B cell (primary cell): ENCODE data around the gene SUMO2. TPM values are rescaled to one million over a fixed set of nuclear protein-coding genes. Genes with fewer than 3 reads are reported as not detected.

Experiments
- ATAC-seq: fragments of 200-7000 bp; cut with Tn5 transposase; one replicate; pipeline ENCODE4 v1.10.0; 2021; ENCODE audit warnings: low read depth, mild to moderate bottlenecking, moderate number of reproducible peaks, moderate library complexity
- CTCF ChIA-PET: fragments of 350-600 bp; sonication (Branson Sonifier 250); formaldehyde crosslinking; loops from one replicate; lab custom pipeline; 2021; ENCODE audit warnings: antibody characterized with exemption, inconsistent platforms; lab: Charles Lee
- POLR2A ChIA-PET: fragments of 350-600 bp; sonication (Branson Sonifier 250); formaldehyde crosslinking; loops from one replicate; lab custom pipeline; 2021; ENCODE audit warnings: antibody characterized with exemption; lab: Charles Lee
- DNase-seq: peaks from one replicate; pipeline ENCODE4 v3.0.0; 2013
- H2AFZ ChIP-seq: 2 replicates; pipeline ENCODE4 v1.6.1; 2012; ENCODE audit warnings: mild to moderate bottlenecking, low read depth, low read length; ENCODE audit not compliant: insufficient read depth, poor library complexity, severe bottlenecking
- H3K27ac ChIP-seq, 2 donors: 1 replicate in 1 of 2; 2 replicates in 1 of 2; pipeline ENCODE4 v1.5.1; 2012 to 2013; ENCODE audit warnings: low read length in 2 of 2, mild to moderate bottlenecking in 2 of 2, moderate library complexity in 1 of 2
- H3K27me3 ChIP-seq, 4 experiments: fragments of 200-600 bp in 1 of 4; sonication (generic) in 1 of 4; replicated peaks in 1 of 4; 1 replicate in 2 of 4; 2 replicates in 2 of 4; pipeline versions ENCODE4 v1.6.1 to v1.7.0; 2013 to 2016; ENCODE audit warnings: low read length in 3 of 4, mild to moderate bottlenecking in 2 of 4, mixed read lengths in 1 of 4, moderate library complexity in 1 of 4; ENCODE audit not compliant: insufficient read depth in 4 of 4, control insufficient read depth in 3 of 4; ENCODE audit errors: control extremely low read depth in 1 of 4
- H3K36me3 ChIP-seq, 2 experiments: replicated peaks in 1 of 2; 1 replicate in 1 of 2; 2 replicates in 1 of 2; pipeline versions ENCODE4 v1.6.1 to v1.7.1; 2013; ENCODE audit warnings: low read length in 1 of 2; ENCODE audit not compliant: insufficient read depth in 2 of 2, control insufficient read depth in 1 of 2; ENCODE audit errors: control extremely low read depth in 1 of 2, extremely low read depth in 1 of 2
- H3K4me1 ChIP-seq, 2 donors: fragments of 200-600 bp in 1 of 2; sonication (generic) in 1 of 2; 1 replicate in 1 of 2; 2 replicates in 1 of 2; pipeline versions ENCODE4 v1.5.1 to v1.6.1; 2013 to 2017; ENCODE audit warnings: low read length in 2 of 2; ENCODE audit not compliant: control insufficient read depth in 2 of 2, insufficient read depth in 2 of 2
- H3K4me2 ChIP-seq: replicated peaks from 2 replicates; pipeline ENCODE3; 2012; ENCODE audit warnings: mild to moderate bottlenecking, low read depth, low read length; ENCODE audit not compliant: poor library complexity, severe bottlenecking
- H3K4me3 ChIP-seq, 5 experiments: fragments of 200-600 bp in 1 of 5; sonication (generic) in 1 of 5; 1 replicate in 3 of 5; 2 replicates in 2 of 5; pipeline versions ENCODE4 v1.5.1 to v1.7.0; 2011 to 2016; ENCODE audit warnings: low read length in 4 of 5, mild to moderate bottlenecking in 4 of 5, low read depth in 2 of 5, control low read depth in 1 of 5, moderate library complexity in 1 of 5; ENCODE audit not compliant: insufficient read depth in 1 of 5; ENCODE audit errors: control extremely low read depth in 1 of 5, extremely low read depth in 1 of 5
- H3K79me2 ChIP-seq: fragments of 200-600 bp; sonication (generic); one replicate; pipeline ENCODE4 v1.6.0; 2016; ENCODE audit warnings: low read length; ENCODE audit not compliant: control insufficient read depth, insufficient read depth
- H3K9ac ChIP-seq: fragments of 200-600 bp; sonication (generic); 2 replicates; pipeline ENCODE4 v1.6.1; 2017; ENCODE audit warnings: mild to moderate bottlenecking, low read length, moderate library complexity
- H3K9me3 ChIP-seq, 3 donors: one replicate each; pipeline versions ENCODE4 v1.6.1 to v1.7.1; 2013; ENCODE audit warnings: low read length in 2 of 3; ENCODE audit not compliant: control insufficient read depth in 2 of 3, insufficient read depth in 1 of 3; ENCODE audit errors: control extremely low read depth in 1 of 3
- H4K20me1 ChIP-seq: 2 replicates; pipeline ENCODE4 v1.6.0; 2012; ENCODE audit warnings: mild to moderate bottlenecking, low read length; ENCODE audit not compliant: insufficient read depth, control insufficient read depth, poor library complexity, severe bottlenecking
- H3K27ac Mint-ChIP-seq: one replicate; pipeline ENCODE4 v1.8.0; 2021; ENCODE audit warnings: mixed read lengths
- H3K27me3 Mint-ChIP-seq: one replicate; pipeline ENCODE4 v1.8.0; 2021; ENCODE audit warnings: mixed read lengths
- H3K4me1 Mint-ChIP-seq: one replicate; pipeline ENCODE4 v1.8.0; 2021; ENCODE audit warnings: mixed read lengths
- H3K4me3 Mint-ChIP-seq: one replicate; pipeline ENCODE4 v1.8.0; 2021; ENCODE audit warnings: mixed read lengths
- H3K9me3 Mint-ChIP-seq: one replicate; pipeline ENCODE4 v1.8.0; 2022; ENCODE audit warnings: mixed read lengths; ENCODE audit not compliant: insufficient read depth
- CTCF ChIP-seq: fragments of 200-600 bp; IDR thresholded peaks from one replicate; pipeline ENCODE4 v1.8.0; 2022; ENCODE audit warnings: antibody characterized with exemption, mild to moderate bottlenecking
- EZH2 ChIP-seq: IDR thresholded peaks from 2 replicates; pipeline ENCODE4 v1.6.1; 2012; ENCODE audit warnings: borderline replicate concordance, low read depth, mild to moderate bottlenecking, moderate library complexity, low read length; ENCODE audit not compliant: insufficient read depth, poor library complexity, severe bottlenecking
- WGBS: methylation state at CpG from one replicate; pipeline ENCODE4 v1.1.5; 2013; ENCODE audit warnings: missing lambda C conversion rate; ENCODE audit not compliant: insufficient coverage; 5-methylcytosine and 5-hydroxymethylcytosine counted together
- intact Hi-C: fragments of 100-400 bp; cut with micrococcal nuclease; formaldehyde crosslinking; loops from one replicate; pipeline ENCODE4 v1.10.0; 2022
- polyA plus RNA-seq: library from polyadenylated mRNA; depleted of rRNA; stranded (reverse); fragments of >200 nt; gene quantifications from 2 replicates; pipeline ENCODE4 v1.2.3, GENCODE V29; 2012
- total RNA-seq, 2 donors: library from RNA; stranded (reverse); fragments of 120-200 nt in 1 of 2; gene quantifications; 1 replicate in 1 of 2; 2 replicates in 1 of 2; pipeline versions ENCODE4 v1.2.3 to v1.2.4, GENCODE V29; 2013 to 2022

Gene SUMO2
- total and polyA plus RNA-seq, 2 donors (not counting 1 experiment from before 2014, with no cell fraction given), result 35.1 to 229 TPM

GRCh38 chr17:75130632-75131277 is 52.0 kb downstream of the SUMO2 start:
- ChIA-PET CTCF (interaction anchor here (0.6 to 13.4 kb wide), 27 partner anchors 10 to 169 kb away, joined by 3 to 262 read pairs (median 4); partner anchors contain the start of genes ARMC7, JPT1, MIF4GD and NUP85), POLR2A (interaction anchor here (0.7 to 3.5 kb wide), 10 partner anchors 10 to 169 kb away, joined by 3 to 49 read pairs (median 5); partner anchors contain the start of genes ARMC7 and SUMO2)
- Mint-ChIP-seq H3K9me3 (no peaks in the 10 kb centered on the region), H3K4me3 (peak overlapping the region; percentile 86), H3K27ac (peak overlapping the region; percentile 84), H3K4me1 (peaks cover 40% of the 10 kb centered on the region), H3K27me3 (no peaks in the 10 kb centered on the region)
- peak overlapping the region; percentile 40 to 95 (median 87) for H3K4me3 ChIP-seq
- H3K27ac ChIP-seq, result peak overlapping the region; percentile 57 to 85
- H3K9me3 ChIP-seq, result no peaks in the 10 kb centered on the region
- H3K79me2 ChIP-seq, result no peaks in the 10 kb centered on the region
- WGBS, result 16% methylated on average over 26 of the region's 29 CpGs
- H3K27me3 ChIP-seq, result no peaks in the 10 kb centered on the region
- peak; percentile 32 for TF ChIP-seq CTCF
- no peak for TF ChIP-seq EZH2
- H3K36me3 ChIP-seq, result peaks cover 0 to 17% of the 10 kb centered on the region in 2 experiments
- ATAC-seq, result peak; percentile 25
- peaks cover 23% of the 10 kb centered on the region for H4K20me1 ChIP-seq
- H3K4me2 ChIP-seq, result peak overlapping the region; percentile 86
- peak overlapping the region; percentile 88 for H3K9ac ChIP-seq
- DNase-seq, result peak; percentile 67
- intact Hi-C loops, result loop anchor here (1.0 kb wide), 4 partner anchors 16 to 71 kb away; partner anchors contain the start of genes JPT1 and SUMO2
- peaks cover 18 to 32% of the 10 kb centered on the region in 2 donors for H3K4me1 ChIP-seq
- H2AFZ ChIP-seq, result peak overlapping the region; percentile 92
